ENCODE results near the gene ANAPC2. TPM values are rescaled to one million over a fixed set of nuclear protein-coding genes. Genes with fewer than 3 reads are reported as not detected.

The ANAPC2 gene
- total RNA-seq, 2 donors from 2014 or later = 50.6 to 53.1 TPM

DNA sequence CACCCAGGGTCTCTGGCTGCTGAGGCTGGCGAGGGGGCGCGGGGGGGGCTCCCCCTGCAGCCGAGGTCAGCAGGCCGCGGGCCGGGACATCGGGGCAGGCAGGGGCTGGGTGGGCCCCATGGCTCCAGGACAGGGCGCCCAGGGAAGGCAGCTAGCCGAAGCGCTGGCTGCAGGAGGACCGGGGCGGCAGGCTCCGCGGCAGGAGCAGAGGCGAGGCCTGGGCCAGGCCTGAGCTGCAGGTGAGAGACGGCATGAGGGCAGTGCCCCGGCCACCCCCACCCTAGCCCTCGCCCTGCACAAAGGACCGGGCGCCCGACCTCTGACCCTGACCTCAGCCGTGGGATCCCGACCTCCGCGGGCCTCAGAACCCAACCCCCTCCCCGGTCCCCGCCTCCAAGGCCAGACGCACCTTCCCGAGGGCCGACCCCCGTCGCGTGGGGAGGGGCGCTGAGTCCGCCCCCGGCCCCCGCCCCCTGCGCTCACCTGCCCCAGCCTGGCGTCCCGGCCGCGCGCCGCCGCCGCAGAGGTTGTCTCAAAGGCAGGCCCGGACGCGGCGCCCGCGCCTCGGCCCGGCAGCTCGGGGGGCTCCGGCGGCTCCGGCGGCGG is 33.2 kb upstream of the ANAPC2 start:
- Mint-ChIP-seq H3K36me3 (ENCODE audit: low read depth) (no peaks in the 10 kb centered on the region), H3K27ac (no peak overlapping the region), H3K27me3 (no peaks in the 10 kb centered on the region), H3K4me1 (no peaks in the 10 kb centered on the region), H3K9me3 (no peaks in the 10 kb centered on the region), H3K4me3 (no peak overlapping the region)
- no peak for ATAC-seq (replicated peaks)

DNA sequence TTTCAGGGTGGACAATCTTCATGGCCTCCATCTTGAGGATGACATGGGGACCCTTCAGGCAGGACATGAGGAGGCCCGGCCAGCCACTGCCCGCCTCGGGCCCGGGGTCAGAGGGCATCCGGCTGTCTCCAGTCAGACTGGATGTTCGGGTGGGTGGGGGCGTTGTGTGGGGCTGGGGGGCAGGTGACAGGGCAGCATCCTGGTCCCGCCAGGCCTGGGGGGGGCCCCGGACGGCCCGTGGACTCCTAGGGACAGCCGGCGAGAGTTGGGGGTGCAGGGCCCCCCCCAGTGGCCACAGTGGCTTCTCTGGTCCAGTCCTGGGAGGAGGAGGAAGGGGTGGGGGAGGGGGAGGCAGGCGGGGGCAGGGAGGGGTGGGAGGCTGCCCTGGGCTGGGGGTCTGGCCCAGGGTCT is 32.7 kb upstream of the ANAPC2 start:
- H3K4me3 Mint-ChIP-seq = peak overlapping the region; percentile 21
- no peak overlapping the region for H3K27ac Mint-ChIP-seq
- no peaks in the 10 kb centered on the region for H3K36me3 Mint-ChIP-seq (ENCODE audit: low read depth)
- H3K27me3 Mint-ChIP-seq = no peaks in the 10 kb centered on the region
- no peak for ATAC-seq (replicated peaks)
- no peaks in the 10 kb centered on the region for H3K9me3 Mint-ChIP-seq
- no peaks in the 10 kb centered on the region for H3K4me1 Mint-ChIP-seq

- no peaks in the 10 kb centered on the region for H3K27me3 Mint-ChIP-seq
- H3K9me3 Mint-ChIP-seq = no peaks in the 10 kb centered on the region
- no peaks in the 10 kb centered on the region for H3K4me1 Mint-ChIP-seq
- H3K27ac Mint-ChIP-seq = no peak overlapping the region
- no peaks in the 10 kb centered on the region for H3K36me3 Mint-ChIP-seq (ENCODE audit: low read depth)
- peak overlapping the region; percentile 21 for H3K4me3 Mint-ChIP-seq
- no peak for ATAC-seq (replicated peaks)
These were observed 32.1 kb upstream of the ANAPC2 start for GRCh38 chr9:137220317-137221094.

- no peaks in the 10 kb centered on the region for H3K9me3 Mint-ChIP-seq
These were observed 31.5 kb upstream of the ANAPC2 start for GRCh38 chr9:137219757-137220316.

GRCh38 chr9:137218754-137219271 is 30.5 kb upstream of the ANAPC2 start:
- no peak overlapping the region for H3K27ac Mint-ChIP-seq
- H3K4me3 Mint-ChIP-seq = no peak overlapping the region
- H3K36me3 Mint-ChIP-seq (ENCODE audit: low read depth) = no peaks in the 10 kb centered on the region
- ATAC-seq (replicated peaks) = no peak
- no peaks in the 10 kb centered on the region for H3K4me1 Mint-ChIP-seq
- no peaks in the 10 kb centered on the region for H3K27me3 Mint-ChIP-seq
- H3K9me3 Mint-ChIP-seq = no peaks in the 10 kb centered on the region

More at GRCh38 chr9:137219757-137220316, 31.5 kb upstream of the ANAPC2 start:
- no peak overlapping the region for H3K4me3 Mint-ChIP-seq
- no peaks in the 10 kb centered on the region for H3K27me3 Mint-ChIP-seq
- no peaks in the 10 kb centered on the region for H3K4me1 Mint-ChIP-seq
- no peak for ATAC-seq (replicated peaks)
- no peaks in the 10 kb centered on the region for H3K36me3 Mint-ChIP-seq (ENCODE audit: low read depth)
- no peak overlapping the region for H3K27ac Mint-ChIP-seq

DNA sequence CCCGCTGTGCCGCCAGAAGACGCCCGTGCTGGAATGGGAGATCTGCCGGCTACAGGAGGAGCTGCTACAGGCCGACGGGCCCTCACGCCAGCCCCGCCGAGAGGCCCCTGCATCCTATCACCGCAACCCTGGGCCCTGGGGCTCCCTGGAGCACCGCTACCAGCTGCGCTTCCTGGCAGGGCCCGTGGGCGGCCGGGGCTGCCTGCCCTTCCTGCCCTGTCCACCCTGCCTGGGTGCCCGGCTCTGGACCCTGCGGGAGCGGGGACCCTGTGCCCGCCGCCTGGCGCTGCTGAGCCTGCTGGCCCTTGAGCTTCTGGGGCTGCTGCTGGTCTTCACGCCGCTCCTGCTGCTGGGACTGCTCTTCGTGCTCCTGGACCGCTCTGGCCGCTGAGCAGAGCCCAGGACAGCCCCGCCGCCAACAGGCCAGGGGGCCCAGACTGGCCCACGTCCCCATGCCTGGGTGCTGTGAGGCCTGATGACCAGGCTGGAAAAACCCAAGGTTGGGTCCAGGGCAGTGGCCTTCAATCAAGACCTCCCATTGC is 29.9 kb upstream of the ANAPC2 start:
- H3K27ac Mint-ChIP-seq = no peak overlapping the region
- H3K4me1 Mint-ChIP-seq = no peaks in the 10 kb centered on the region
- no peaks in the 10 kb centered on the region for H3K27me3 Mint-ChIP-seq
- ATAC-seq (replicated peaks) = no peak
- H3K36me3 Mint-ChIP-seq (ENCODE audit: low read depth) = no peaks in the 10 kb centered on the region
- H3K4me3 Mint-ChIP-seq = no peak overlapping the region
- H3K9me3 Mint-ChIP-seq = no peaks in the 10 kb centered on the region

DNA sequence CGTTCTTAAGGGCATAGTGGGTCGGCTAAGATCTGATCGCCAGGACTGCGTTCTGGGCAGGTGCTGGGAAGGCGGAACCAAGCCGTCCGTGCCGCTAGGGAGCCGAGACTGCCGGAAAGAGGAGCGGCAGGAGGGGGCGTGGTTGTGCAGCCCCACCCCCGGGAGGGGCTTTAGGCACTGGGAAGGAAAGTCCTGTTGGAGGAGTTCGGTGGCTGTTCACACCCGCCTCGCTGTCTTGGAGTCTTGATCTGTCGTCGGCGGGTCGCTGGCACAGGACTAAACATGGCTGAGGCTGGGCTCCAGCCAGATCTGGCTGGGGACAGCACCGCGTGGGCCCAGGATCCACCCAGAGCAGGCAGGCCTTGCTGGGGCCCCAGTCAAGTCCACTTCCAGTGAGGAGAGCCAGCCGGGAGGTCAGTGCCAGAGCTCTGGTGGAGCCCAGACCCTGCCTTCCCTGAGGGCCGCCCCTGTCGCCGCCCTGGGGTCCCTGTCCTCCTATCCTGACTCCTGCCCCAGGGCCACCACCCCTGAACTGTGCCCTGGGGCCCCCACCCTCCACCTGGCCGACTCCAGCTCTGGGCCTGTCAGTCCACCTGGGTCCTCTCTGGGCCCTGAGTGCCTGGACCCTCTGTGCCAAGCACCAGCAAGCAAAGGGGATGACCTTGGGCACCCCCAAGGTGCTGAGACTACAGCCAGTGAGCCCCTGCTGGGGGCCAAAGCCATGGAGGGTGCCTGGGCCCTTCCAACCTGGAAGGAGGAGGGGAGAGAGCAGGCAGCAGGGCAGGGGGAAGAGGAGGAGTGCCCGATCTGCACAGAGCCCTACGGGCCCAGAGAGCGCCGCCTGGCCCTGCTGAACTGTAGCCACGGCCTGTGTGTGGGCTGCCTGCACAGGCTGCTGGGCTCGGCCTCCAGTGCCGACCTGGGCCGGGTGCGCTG is 29.2 kb upstream of the ANAPC2 start:
- Mint-ChIP-seq H3K4me3 (no peak overlapping the region), H3K27me3 (no peaks in the 10 kb centered on the region)
- no peak for ATAC-seq (replicated peaks)

DNA sequence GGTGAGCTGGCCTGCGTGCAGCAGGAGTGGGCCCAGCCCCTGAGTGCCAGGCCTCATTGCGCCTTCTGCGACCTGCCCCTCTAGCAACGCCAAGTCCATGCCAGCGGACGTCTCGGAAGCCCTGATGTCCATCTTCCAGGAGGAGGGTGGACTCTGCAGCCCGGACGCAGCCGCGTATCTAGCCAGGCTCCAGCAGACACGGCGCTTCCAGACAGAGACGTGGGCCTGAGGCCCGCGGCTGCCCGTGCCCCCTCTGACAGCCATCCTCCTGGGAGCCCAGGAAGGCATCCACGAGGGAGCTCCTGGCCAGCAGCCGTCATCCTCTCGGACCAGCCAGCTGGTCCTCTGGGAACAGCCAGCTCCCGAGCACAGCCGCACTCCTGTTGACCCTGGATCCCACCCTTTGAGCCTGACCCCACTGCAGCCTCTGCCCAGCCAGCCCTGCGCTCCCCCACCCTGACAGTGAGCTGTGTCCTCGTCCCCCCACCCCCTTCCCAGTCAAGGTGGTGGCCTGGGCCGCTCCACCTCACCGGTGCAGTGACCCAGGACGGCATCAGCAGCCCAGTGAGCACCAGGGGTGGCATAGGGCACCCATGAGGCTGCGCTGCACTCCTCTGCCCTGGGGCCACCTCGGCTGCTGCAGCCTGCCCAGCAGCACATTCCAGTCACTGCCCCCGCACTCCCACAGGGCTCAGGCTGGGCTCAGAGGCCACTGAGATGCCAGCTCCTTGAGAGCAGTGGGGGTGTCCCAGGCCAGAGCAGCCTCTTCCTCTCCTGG is 28.0 kb upstream of the ANAPC2 start:
- H3K36me3 Mint-ChIP-seq (ENCODE audit: low read depth) = no peaks in the 10 kb centered on the region
- no peaks in the 10 kb centered on the region for H3K9me3 Mint-ChIP-seq
- no peak overlapping the region for H3K4me3 Mint-ChIP-seq
- H3K4me1 Mint-ChIP-seq = no peaks in the 10 kb centered on the region
- ATAC-seq (replicated peaks) = no peak
- no peaks in the 10 kb centered on the region for H3K27me3 Mint-ChIP-seq
- H3K27ac Mint-ChIP-seq = no peak overlapping the region

More for the DNA sequence above, 29.2 kb upstream of the ANAPC2 start:
- H3K4me1 Mint-ChIP-seq = no peaks in the 10 kb centered on the region
- H3K9me3 Mint-ChIP-seq = no peaks in the 10 kb centered on the region
- H3K27ac Mint-ChIP-seq = no peak overlapping the region
- no peaks in the 10 kb centered on the region for H3K36me3 Mint-ChIP-seq (ENCODE audit: low read depth)

- no peak overlapping the region for H3K27ac Mint-ChIP-seq
- H3K27me3 Mint-ChIP-seq = no peaks in the 10 kb centered on the region
- H3K4me3 Mint-ChIP-seq = no peak overlapping the region
- no peaks in the 10 kb centered on the region for H3K9me3 Mint-ChIP-seq
- no peaks in the 10 kb centered on the region for H3K4me1 Mint-ChIP-seq
- no peak for ATAC-seq (replicated peaks)
- H3K36me3 Mint-ChIP-seq (ENCODE audit: low read depth) = no peaks in the 10 kb centered on the region
These were observed 27.0 kb upstream of the ANAPC2 start for GRCh38 chr9:137215196-137215986.

- H3K27me3 Mint-ChIP-seq = no peaks in the 10 kb centered on the region
- no peak overlapping the region for H3K4me3 Mint-ChIP-seq
- no peak for ATAC-seq (replicated peaks)
- no peaks in the 10 kb centered on the region for H3K4me1 Mint-ChIP-seq
- no peak overlapping the region for H3K27ac Mint-ChIP-seq
- no peaks in the 10 kb centered on the region for H3K9me3 Mint-ChIP-seq
- H3K36me3 Mint-ChIP-seq (ENCODE audit: low read depth) = no peaks in the 10 kb centered on the region
These were observed 26.3 kb upstream of the ANAPC2 start for GRCh38 chr9:137214620-137215019.

DNA sequence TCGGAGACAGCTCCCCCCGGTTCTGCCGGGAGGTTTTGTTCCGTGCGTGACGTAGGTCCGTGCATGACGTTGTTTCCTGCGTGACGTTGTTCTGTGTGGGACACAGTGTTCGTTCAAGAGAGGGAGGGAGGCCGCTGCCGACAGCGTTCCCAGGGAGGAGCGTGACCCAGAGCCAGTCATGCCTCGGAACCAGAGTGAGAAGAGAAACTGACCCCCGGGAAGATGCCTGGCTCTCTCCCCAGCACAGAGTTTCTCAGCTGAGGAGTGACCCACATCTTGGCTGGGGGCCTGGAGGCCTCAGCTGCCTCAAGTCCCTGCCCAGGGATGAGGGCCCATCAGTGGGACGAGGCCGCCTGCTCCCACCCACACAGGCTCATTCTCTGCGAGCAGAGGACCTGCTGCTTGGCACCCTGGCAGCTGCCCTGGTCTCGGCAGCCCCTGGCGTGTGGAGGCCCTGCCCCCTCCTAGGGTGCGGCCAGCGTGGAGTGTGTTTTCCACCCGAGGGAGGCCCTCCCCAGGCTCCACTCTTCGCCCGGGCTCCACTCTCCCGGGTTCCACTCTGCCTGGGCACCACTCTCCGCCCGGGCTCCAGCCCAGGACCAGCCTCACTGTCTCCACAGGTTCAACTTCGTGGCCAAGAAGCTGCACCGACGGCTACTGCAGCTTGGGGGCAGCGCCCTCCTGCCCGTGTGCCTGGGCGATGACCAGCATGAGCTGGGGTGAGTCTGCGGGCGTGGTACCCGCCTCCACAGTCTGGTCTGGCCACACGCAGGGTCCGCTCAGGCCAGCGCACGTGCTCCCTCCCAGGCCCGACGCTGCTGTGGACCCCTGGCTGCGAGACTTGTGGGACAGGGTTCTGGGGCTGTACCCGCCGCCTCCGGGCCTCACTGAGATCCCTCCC is 25.1 kb upstream of the ANAPC2 start:
- peaks cover 11% of the 10 kb centered on the region for H3K36me3 Mint-ChIP-seq (ENCODE audit: low read depth)
- no peaks in the 10 kb centered on the region for H3K4me1 Mint-ChIP-seq
- no peak for ATAC-seq (replicated peaks)
- no peaks in the 10 kb centered on the region for H3K9me3 Mint-ChIP-seq
- no peak overlapping the region for H3K27ac Mint-ChIP-seq
- H3K4me3 Mint-ChIP-seq = no peak overlapping the region
- H3K27me3 Mint-ChIP-seq = no peaks in the 10 kb centered on the region

DNA sequence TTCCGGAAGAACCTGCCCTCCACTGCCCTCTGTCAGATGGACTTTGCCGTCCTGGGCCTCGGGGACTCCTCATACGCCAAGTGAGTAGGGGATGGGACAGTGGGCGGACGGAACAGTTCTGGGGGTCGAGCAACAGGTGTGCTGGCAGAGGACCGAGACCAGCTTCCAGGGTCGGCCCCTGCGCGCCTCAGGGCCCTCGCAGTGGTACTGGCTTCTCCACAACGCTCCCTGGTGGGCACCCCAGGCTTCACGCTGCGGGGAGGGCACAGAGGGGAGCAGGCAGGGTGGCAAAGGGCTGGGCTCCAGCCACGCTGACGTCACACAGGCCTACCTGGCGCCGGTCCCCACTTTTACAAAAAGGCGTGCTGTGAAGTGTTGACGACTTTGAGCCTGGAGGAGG is 24.2 kb upstream of the ANAPC2 start:
- Mint-ChIP-seq H3K27me3 (no peaks in the 10 kb centered on the region), H3K27ac (no peak overlapping the region), H3K4me3 (no peak overlapping the region), H3K36me3 (ENCODE audit: low read depth) (peaks cover 18% of the 10 kb centered on the region), H3K9me3 (no peaks in the 10 kb centered on the region), H3K4me1 (peaks cover 2% of the 10 kb centered on the region)
- no peak for ATAC-seq (replicated peaks)

All from activated T-helper 17 cell treated with anti-CD3 and anti-CD28 coated beads, Interleukin-2, amount 50 U/mL, for 72 hours (primary cell).